ENCODE data around the gene SCAF11. TPM values are rescaled to one million over a fixed set of nuclear protein-coding genes. Genes with fewer than 3 reads are reported as not detected.

Gene SCAF11
- total and polyA plus RNA-seq, 8 donors: 88.4 to 142 (median 129) TPM

DNA sequence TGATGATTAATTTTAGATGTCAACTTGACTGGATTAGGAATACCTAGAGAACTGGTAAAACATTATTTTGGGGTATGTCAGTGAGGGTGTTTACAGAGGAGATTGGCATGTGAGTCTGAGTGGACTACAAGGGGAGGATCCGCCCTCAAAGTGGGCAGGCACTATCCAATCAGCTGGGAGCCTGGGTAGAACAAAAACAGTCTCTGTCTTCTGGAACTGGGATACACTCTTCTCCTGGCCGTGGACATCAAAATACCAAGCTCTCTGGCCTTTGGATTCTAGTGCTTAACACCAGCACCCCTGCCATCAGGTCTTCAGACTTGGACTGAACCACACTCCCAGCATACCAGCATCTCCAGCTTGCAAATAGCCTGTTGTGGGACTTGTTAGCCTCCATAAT, 4.4 kb upstream of the SCAF11 start:
- H3K27me3 ChIP-seq: no peaks in the 10 kb centered on the region
- intact Hi-C loops (cut with DNase I): no loop called here
- ATAC-seq: no peak

DNA sequence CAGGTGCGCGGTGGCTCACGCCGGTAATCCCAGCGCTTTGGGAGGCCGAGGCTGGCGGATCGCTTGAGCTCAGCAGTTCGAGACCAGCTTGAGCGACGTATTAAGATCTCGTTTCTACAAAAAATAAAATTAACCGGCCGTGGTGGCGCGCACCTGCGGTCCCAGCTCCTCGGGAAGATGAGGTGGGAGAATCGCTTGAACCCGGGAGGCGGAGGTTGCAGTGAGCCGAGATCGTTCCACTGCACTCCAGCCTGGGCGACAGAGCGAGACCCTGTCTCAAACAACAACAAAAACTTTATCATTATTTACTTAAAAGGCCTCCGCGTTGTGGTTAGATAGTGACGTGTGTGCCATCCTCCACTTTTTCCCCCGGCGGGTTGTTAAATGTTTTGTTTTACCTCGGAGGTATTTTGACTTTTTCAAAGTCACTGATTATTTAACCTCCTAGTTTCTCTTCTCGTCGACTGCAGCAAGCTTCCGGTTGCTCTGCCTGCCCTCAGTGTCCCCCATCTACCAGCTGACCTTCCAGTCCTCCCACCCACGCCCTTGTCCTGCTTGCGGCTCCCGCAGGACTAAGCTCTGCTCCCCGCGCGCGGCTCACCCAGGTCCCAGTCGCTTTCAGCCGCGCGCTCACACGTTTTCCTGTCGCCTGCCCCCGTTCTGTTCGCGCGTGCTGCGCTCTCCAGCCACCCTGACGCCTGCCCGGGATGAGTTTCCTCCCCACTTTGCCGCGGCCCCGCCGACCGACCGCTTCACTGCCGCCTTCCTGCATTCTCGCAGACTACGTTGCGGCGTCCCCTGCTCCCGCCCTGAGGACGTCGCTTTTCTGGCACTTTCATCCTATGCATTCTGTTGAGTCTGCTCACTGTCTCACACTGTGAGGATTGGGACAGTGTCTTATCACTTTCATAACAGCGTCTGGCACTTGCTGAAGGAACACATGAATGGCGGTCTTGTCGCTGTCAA, 1.2 kb upstream of the SCAF11 start:
- Histone ChIP-seq H3K27me3 (no peaks in the 10 kb centered on the region), H3K4me3 (peak overlapping the region; percentile 54 to 91), H3K4me1 (peaks cover 17 to 36% of the 10 kb centered on the region in 2 donors), H3K27ac (peak overlapping the region; percentile 97 to 100), H3K36me3 (no peaks in the 10 kb centered on the region), H3K9me3 (no peaks in the 10 kb centered on the region)
- TF ChIP-seq, protein P1, sequence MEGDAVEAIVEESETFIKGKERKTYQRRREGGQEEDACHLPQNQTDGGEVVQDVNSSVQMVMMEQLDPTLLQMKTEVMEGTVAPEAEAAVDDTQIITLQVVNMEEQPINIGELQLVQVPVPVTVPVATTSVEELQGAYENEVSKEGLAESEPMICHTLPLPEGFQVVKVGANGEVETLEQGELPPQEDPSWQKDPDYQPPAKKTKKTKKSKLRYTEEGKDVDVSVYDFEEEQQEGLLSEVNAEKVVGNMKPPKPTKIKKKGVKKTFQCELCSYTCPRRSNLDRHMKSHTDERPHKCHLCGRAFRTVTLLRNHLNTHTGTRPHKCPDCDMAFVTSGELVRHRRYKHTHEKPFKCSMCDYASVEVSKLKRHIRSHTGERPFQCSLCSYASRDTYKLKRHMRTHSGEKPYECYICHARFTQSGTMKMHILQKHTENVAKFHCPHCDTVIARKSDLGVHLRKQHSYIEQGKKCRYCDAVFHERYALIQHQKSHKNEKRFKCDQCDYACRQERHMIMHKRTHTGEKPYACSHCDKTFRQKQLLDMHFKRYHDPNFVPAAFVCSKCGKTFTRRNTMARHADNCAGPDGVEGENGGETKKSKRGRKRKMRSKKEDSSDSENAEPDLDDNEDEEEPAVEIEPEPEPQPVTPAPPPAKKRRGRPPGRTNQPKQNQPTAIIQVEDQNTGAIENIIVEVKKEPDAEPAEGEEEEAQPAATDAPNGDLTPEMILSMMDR (IDR thresholded peaks at IDR 0.05): no peak
- ATAC-seq (peak; percentile 59), DNase-seq (peak; percentile 73 to 94 (median 82))
- intact Hi-C loops (cut with DNase I): no loop called here

More for the DNA sequence above, 4.4 kb upstream of the SCAF11 start:
- H3K4me3 ChIP-seq: no peak overlapping the region
- no peak for DNase-seq
- no peaks in the 10 kb centered on the region for H3K9me3 ChIP-seq
- H3K36me3 ChIP-seq: no peaks in the 10 kb centered on the region
- peaks cover 5 to 9% of the 10 kb centered on the region in 2 donors for H3K4me1 ChIP-seq
- no peak overlapping the region for H3K27ac ChIP-seq
- TF ChIP-seq, protein P1 (IDR thresholded peaks at IDR 0.05): no peak

DNA sequence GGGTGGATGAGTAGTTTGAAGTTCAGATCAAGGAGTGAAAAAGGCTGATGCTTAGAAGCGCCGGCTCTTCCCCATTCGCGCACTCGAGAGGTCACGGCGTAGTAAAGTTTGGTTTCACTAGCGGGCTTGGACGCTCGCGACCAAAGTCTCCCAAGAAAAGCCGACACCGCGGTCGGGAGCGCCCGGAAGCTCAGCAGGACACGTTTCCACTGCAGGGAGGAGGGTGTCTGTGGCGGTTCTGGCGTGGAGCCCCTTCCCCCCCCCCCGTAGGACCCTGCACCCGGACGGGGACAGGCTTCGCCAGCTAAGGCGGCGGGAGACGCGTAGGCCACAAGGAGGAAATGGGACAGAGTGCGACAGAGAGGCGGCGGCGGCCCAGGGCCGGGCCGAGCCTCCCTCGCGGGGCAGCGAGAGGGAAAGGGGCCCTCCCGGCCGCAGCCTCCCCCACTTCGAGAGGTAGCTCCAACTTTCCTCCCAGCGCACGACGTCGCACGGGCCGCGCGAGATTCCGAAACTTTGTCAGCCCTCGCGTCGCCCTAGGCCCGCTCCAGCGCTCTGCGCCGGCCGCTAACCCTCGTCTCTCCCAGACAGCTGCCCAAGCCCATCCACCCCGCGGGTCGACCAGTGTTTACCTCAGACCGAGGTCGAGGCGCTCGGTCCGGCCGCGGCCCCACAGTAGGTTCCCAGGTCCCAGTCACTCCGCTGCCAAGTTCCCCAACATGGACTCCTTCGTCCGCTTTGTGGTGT, 480 bp downstream of the SCAF11 start:
- H3K9me3 ChIP-seq: no peaks in the 10 kb centered on the region
- peak; percentile 40 for ATAC-seq
- H3K27ac ChIP-seq: peak overlapping the region; percentile 100
- H3K36me3 ChIP-seq: no peaks in the 10 kb centered on the region
- H3K4me1 ChIP-seq: peaks cover 17 to 53% of the 10 kb centered on the region in 2 donors
- no peaks in the 10 kb centered on the region for H3K27me3 ChIP-seq
- peak; percentile 70 to 91 (median 74) for DNase-seq
- TF ChIP-seq, protein P1 (IDR thresholded peaks at IDR 0.05): no peak
- peak overlapping the region; percentile 64 to 91 for H3K4me3 ChIP-seq
- intact Hi-C loops (cut with DNase I): no loop called here

DNA sequence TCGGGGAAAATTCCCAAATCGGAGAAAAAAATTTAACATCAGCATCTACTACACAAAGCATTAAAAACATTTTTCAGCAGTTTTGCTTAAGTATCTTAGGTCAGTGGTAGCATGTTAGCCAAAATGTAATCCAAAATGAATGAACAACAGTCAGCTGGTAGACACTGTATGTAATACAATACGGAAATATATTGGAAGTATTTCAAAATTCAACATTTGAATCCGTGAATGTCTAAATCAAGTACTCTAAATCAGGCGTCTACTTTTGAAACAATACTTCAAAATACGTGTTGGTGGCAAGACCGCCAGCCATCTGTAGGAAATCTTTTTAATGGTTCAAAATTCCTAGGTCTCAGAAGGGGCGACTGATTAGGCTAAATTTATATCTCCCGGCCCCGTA, 1.1 kb downstream of the SCAF11 start:
- DNase-seq: no peak
- Histone ChIP-seq H3K36me3 (no peaks in the 10 kb centered on the region), H3K4me3 (peak overlapping the region; percentile 64 to 91), H3K4me1 (peaks cover 17 to 59% of the 10 kb centered on the region in 2 donors), H3K27ac (peak overlapping the region; percentile 100), H3K9me3 (no peaks in the 10 kb centered on the region), H3K27me3 (no peaks in the 10 kb centered on the region)
- TF ChIP-seq, protein P1 (IDR thresholded peaks at IDR 0.05): no peak
- intact Hi-C loops (cut with DNase I): no loop called here
- no peak for ATAC-seq

DNA sequence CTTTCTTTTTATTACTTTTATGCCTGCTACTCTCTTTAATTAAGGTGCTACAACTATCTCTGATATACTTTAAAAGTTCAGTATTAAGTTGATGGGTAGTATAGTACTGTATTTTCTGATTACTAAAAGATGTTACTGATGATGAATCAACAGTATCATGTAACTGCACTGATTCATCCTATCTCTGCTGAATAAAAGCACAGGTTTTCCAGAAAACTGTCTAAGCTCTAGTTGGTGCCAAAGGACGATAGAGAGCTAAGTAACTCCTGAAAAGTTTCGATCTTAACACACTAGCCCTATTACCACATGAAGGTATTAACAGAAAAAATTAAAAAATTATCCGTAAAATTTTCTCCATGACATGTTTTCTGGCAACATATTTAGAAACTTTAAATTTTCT, 2.1 kb downstream of the SCAF11 start:
- DNase-seq: no peak

More for the DNA sequence above, 2.1 kb downstream of the SCAF11 start:
- Histone ChIP-seq H3K27ac (peak overlapping the region in 1 of 2 donors; percentile 100), H3K4me3 (peak overlapping the region; percentile 64 to 91), H3K9me3 (no peaks in the 10 kb centered on the region), H3K4me1 (peaks cover 17 to 67% of the 10 kb centered on the region in 2 donors), H3K36me3 (no peaks in the 10 kb centered on the region), H3K27me3 (no peaks in the 10 kb centered on the region)
- TF ChIP-seq, protein P1 (IDR thresholded peaks at IDR 0.05): no peak
- ATAC-seq: no peak
- intact Hi-C loops (cut with DNase I): no loop called here

Measured in left lung (tissue), 10 donors.